Hindlimb muscle (tissue), 1 donor: ENCODE results near the gene DNAJC5G. TPM values are rescaled to one million over a fixed set of nuclear protein-coding genes. Genes with fewer than 3 reads are reported as not detected.
"Not testable (repeated sequence)": the region's sequence is repeated elsewhere in the genome, so short reads cannot be mapped to it uniquely, and the experiment has no call there.

Experiments used
- DNase-seq: peaks from one replicate; pipeline ENCODE4 v3.0.0-alpha.2; 2013
- polyA plus RNA-seq: library from polyadenylated mRNA; unstranded; fragments of 120-200 nt; gene quantifications from one replicate; pipeline ENCODE4 v1.2.1, GENCODE V29; 2013; ENCODE audit not compliant: insufficient read length

The DNAJC5G gene
- polyA plus RNA-seq, 1 donor: 0.34 TPM

GRCh38 chr2:27281855-27282559, 6.8 kb downstream of the DNAJC5G start, which contains the start of gene TRIM54:
TSS of gene TRIM54 (plus strand) at chr2:27282429. CDS start at chr2:27282732, 303 bp downstream.
- no peak for DNase-seq

GRCh38 chr2:27282892-27283291, 7.7 kb downstream of the DNAJC5G start:
- no peak for DNase-seq

- no peak for DNase-seq
Observed at GRCh38 chr2:27284996-27285395, 9.8 kb downstream of the DNAJC5G start.

DNA sequence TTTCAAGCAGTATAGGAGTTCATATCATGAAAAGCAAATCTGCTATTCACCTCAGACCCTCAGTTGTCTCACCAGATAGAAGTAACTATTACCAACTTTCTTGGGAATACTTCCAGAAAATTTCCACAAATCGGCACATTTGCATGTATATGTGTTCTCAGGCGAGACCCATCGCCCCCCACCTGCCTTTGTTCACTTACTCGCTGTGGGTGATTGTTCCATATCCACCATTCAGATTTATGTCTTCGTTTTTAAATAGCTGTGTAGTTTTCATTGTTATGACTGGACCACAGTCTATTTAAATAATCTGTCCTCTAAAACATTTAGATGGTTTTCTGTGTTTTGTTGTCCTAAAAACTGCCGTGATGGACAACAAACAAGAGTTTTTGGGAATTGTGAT, 10.2 kb downstream of the DNAJC5G start:
- no peak for DNase-seq

DNA sequence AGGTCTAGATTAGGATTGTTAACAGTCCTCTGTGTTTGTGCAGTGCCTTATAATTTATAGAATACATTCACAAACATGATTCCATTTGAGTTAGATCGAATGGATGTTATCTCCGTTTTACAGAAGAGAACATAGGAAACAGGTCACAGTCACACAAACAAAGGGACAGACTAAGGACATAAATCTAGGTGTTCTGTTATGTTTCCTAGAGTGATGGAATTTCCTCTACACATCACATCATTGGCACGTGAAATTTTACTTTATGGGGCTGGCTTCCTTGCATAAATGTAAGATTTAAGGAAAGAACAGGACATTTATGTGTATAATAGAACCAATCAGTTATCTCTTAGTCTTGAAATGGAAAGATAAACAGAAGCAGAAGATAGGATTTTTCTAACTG, 13.4 kb downstream of the DNAJC5G start:
- no peak for DNase-seq

- no peak for DNase-seq
Observed at GRCh38 chr2:27290549-27290948, 15.3 kb downstream of the DNAJC5G start.

DNA sequence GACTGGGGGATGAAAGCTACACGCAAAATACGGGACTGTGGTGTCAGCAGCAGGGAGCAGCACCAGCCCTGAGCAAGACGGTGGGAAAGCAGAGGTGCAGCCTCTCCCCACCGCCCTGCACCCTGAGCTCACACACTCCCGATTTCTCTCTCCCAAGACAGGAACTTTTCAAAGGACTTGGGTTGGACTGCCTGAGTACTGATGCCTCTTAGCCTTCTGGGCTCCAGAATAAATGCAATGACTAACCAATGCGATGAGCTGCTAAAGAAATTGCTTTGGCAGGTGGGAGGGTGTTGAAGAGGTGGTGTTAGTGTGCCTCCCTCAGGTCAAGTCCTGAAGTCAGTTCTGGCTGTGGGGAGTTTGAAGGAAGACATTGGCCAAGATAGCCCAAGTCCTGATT, 16.6 kb downstream of the DNAJC5G start:
- DNase-seq: no peak

- DNase-seq: no peak
Observed at GRCh38 chr2:27294928-27295327, 19.7 kb downstream of the DNAJC5G start.

GRCh38 chr2:27296481-27296880, 21.2 kb downstream of the DNAJC5G start:
- no peak for DNase-seq

- no peak for DNase-seq
Observed at GRCh38 chr2:27297195-27297594, 22.0 kb downstream of the DNAJC5G start.

GRCh38 chr2:27298391-27299080, 23.3 kb downstream of the DNAJC5G start:
- no peak for DNase-seq

GRCh38 chr2:27300606-27301005, 25.4 kb downstream of the DNAJC5G start:
- not testable (repeated sequence) for DNase-seq

- DNase-seq: no peak
Observed at GRCh38 chr2:27303093-27304025, 28.1 kb downstream of the DNAJC5G start.

DNA sequence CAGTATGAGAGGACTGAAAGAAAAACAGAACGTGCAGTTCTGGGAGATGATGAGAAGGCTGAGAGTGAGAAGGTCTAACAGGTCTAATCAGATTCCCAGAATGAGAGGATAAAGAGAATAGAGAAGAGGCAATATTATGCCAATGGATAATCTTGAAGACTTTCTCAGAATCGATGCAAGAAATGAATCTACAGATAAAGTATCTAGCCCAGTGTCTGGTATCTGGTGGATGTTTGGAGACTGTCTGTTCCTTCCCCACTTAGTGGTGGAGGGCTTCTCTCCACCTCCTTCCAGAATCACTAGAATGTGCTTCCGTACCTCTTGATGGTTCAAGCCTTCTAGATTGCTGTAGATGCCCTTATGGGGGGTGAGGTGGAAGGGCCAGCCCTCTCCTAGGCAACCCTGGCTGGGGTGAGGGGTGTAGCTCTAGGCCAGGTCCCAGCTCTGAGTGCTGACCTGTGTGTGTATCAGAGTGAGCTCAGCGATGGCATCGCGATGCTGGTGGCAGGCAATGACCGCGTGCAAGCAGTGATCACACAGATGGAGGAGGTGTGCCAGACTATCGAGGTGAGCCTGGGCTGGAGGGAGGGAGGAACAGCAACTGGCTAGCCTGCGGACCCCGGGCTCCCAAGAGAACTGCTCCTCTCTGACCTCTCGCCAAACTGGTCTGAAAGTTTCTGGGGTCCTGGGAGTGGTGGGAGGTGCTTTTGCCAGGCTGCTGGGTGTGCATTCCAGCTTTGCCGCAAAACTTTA, 29.4 kb downstream of the DNAJC5G start:
- DNase-seq: no peak

DNA sequence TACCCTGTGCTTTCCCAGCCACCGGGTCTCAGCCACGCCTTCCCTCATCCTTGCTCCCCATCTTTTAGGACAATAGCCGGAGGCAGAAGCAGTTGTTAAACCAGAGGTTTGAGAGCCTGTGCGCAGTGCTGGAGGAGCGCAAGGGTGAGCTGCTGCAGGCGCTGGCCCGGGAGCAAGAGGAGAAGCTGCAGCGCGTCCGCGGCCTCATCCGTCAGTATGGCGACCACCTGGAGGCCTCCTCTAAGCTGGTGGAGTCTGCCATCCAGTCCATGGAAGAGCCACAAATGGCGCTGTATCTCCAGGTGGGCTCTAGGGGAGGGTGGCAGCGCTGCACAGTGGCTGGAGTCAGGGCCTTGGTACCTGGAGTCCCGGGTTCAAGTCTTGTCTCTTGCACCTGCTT, 30.3 kb downstream of the DNAJC5G start:
- no peak for DNase-seq

DNA sequence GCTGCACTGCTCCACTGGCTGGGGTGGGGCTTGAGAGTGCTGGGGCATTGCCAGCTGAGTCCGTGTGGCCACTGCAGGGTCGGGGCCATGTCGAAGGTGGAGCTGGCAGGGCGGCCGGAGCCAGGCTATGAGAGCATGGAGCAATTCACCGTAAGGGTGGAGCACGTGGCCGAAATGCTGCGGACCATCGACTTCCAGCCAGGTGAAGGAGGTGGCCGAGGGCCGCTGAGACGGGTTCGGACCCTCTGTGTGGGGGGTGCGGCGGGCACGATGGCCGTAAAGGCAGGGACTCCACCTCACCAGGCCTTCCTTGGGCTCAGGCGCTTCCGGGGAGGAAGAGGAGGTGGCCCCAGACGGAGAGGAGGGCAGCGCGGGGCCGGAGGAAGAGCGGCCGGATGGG, 30.9 kb downstream of the DNAJC5G start:
- DNase-seq: no peak

GRCh38 chr2:27306573-27307286, 31.5 kb downstream of the DNAJC5G start:
- no peak for DNase-seq

GRCh38 chr2:27307287-27307544, 32.0 kb downstream of the DNAJC5G start:
- DNase-seq: no peak

- DNase-seq: no peak
Observed at GRCh38 chr2:27307545-27308358, 32.5 kb downstream of the DNAJC5G start.

GRCh38 chr2:27308359-27308881, 33.2 kb downstream of the DNAJC5G start, which contains the start of gene UCN:
TSS of gene UCN (minus strand) at chr2:27308445. CDS start at chr2:27307895, 550 bp downstream.
- DNase-seq: peak; percentile 51

DNA sequence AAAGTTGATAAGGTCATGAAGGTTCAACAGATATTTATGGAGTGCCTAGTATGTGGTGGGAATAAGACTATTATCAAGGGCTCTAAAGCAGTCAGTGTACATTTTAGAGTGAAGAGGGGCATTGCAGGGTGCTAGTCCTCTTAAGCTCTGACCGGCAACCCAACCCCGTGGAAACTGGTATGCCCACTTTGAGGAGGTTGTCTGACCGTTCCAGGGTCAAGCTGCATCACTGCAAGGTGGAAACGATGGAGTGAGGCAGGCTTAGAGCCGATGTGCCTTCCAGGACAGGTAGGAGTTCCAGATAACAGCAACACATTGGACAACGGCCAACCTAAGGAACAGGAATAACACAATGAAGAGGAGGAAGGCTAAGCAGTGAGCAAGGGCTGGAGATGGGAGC, 34.4 kb downstream of the DNAJC5G start:
- no peak for DNase-seq
